Activated CD4-positive, alpha-beta T cell treated with anti-CD3 and anti-CD28 coated beads, Interleukin-2, Interleukin-4, amounts not matched to agents 100 ng/mL and 50 ng/mL, durations not matched to agents 16 hours and 8 hours (primary cell): Measurements from ENCODE around the gene CCNI.
"Not testable (repeated sequence)": the region's sequence is repeated elsewhere in the genome, so short reads cannot be mapped to it uniquely, and the experiment has no call there.

Source experiments
- DNase-seq: peaks from one replicate; pipeline ENCODE4 v3.0.0-alpha.2; 2020; ENCODE audit warnings: low spot score

The CCNI gene

DNA sequence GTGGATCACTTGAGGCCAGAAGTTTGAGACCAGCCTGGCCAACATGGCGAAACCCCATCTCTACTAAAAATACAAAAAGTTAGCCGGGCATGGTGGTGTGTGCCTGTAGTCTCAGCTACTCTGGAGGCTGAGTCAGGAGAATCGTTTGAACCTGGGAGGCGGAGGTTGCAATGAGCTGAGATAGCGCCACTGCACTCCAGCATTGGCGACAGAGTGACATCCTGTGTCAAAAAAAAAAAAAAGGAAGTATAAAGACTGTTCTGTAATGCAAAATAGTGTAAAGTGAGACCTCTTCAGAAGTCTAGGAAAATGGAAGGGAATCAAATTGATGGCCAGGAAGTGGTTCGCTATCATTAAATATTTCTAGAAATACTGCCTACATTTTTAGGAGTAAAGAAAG is 5.0 kb upstream of the CCNI start:
- DNase-seq: not testable (repeated sequence)

DNA sequence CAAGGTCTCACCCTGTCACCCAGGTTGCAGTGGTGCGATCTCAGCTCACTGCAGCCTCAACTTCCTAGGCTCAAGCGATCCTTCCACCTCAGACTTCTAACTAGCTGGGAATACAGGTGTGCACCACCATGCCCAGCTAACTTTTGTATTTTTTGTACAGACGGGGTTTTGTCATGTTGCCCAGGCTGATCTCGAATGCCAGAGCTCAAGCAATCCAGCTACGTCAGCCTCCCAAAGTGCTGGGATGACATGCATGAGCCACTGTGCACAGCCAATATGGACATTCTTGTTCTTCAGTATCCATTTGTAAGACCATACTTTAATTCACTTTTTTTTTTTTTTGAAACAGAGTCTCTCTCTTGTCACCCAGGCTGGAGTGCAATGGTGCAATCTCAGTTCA is 3.5 kb upstream of the CCNI start:
- DNase-seq: no peak

DNA sequence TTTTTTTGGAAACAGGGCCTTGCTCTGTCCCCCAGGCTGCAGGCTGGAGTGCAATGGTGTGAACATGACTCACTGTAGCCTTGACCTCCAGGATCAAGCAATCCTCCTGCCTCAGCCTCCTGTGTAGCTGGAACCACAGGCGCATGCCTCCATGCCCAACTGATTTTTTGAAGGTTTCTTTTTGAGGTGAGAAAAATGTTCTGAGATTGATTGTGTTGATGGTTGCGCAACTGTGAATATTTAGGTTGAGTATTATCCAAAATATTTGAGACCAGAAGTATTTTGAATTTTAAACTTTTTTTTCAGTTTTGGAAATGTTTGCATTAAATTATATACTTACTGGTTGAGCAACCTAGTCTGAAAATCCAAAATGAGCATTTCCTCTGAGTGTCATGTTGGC is 2.6 kb upstream of the CCNI start:
- no peak for DNase-seq

DNA sequence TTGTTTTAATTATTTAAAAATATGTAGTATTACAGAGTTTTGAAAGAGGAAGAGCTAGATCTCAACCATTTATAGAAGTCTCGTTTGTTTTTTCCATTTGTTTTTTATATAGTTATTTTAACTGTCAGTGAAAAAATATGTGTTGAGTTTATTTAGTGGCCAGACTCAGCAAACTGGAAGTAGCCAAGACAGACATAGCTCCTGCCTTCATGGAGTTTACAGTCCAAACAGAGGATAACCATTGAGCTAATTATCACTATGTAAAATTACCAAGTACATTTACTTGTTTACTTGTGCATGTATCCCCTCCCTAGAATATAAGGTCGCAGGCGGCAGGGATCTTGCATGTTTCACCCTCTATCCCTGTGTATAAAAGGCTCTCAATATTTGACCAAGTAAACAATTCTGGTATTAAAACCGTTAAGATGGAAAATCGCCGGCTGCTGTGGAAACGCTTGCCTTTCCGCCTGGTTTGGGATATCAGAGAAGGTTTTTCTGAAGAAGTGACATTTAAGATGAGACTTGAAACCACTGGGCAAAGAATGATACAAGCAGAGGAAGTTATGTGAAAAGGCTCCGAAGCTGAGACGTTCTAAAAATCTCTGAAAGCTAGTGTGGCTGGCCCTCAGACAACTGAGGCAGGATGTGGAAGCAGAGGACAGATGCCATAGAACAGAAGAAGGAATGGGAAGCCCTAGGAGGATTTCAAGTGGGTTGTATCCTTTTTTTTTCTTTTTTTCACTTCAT is 1.3 kb upstream of the CCNI start:
- DNase-seq: no peak

DNA sequence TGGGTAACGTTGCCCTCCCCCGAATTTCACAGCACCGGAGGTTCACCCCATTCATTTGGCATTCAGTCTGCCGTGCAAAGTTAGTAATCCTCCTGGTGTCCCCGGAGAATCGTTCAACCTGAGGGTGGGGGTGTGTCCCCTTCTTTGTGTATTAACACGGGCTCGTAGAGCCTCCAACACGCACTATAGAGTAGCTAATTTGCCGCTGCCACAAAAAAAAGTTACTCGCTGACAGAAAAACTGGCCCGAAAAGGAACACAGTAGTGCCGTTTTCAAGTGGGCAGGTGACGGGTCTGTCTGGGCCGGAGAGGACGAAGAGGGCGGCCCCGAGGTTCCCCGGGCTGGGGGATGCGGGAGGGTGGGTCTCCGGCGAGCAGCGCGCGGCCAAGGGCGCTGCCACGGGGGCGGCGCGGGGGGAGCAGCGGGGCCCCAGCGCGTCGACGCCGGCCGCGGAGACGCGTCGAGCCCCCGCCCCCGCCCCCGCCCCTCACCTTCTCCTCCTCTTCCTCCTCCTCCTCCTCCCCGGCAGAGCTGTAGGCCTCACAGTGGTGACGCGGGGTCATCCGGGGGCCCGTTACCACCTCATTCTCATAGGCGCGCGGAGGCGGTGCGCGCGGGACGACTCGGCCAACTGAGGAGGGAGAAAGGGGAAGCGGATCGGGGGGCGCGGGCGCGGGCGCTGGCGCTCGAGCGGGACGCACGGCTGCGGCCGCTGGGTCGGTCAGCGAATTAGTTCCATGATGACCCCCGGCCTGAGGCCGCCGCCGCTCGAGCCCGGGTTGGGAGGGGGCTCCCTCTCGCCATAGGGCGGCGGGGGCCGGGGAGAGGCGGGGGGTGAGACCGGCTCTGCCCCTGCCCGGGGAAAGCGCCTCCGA is 571 bp downstream of the CCNI start:
- peak; percentile 83 for DNase-seq

DNA sequence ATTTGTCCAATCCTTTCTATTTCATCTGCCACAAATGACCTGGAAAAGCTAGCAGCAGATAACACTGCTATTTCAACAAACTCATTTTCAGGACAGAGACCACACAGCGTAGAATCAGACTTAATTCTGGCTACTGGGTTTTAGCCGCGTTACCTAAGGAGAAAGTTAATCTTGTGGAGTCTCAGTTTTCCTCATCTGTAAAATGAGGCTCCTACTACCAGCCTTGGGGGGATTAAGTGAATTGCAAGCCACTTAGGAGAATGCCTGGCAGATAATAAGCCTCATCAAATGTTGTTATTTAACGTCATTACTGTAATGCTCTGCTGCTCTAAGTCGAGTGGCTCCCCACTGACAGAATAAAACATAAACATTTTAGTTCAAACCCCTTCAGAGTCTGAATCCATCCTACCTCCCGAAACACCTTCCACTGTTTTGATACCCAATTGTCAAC is 1.4 kb downstream of the CCNI start:
- no peak for DNase-seq

DNA sequence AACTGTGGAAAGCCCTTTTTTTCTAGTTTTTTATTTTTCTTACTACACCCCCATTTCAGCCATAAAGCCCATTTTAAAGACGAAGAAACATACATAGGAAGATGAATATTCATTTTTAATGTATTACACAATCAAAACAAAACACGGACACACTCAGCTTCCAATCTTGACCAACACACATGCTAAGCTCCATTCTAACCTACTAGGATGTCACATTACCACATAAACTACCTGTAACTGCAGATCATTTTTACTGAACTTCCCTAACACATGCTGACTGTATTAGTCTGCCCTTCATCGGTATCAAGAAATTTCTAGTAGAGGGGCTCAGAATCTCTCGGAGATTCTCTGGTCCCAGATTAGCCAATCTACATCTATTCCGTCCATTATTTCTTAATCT is 1.8 kb downstream of the CCNI start:
- no peak for DNase-seq

DNA sequence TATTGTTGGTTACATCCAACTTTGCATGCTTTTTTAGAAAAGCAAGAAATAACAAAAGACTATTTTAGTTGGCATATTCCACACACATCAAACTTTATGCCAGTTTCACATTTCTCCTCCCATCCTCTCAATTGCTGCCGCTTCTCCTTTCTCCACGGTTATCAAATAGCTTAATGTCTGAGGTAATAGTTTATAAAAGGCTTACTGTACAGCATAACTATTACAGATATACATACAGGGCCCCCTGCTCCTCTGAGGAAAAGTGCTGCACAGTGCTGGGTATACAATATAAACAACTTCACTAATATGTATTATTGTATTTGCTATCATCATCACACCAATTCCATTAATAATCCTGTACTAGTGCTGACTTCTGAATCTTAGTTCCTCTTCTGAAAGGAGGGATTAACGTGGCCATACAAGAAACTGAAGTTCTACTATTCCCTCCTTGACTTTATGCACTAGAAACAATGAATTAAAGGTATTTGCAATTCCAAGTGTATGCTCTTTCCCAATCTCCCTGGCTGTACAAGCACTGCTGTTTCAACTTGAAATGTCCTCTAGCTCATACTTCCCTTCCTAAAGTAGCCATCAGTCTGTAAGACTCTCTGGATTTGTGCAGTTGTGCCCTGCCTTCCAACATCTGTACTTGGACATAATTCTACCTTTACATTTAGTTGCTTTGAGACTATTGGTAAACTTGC is 2.5 kb downstream of the CCNI start:
- no peak for DNase-seq

DNA sequence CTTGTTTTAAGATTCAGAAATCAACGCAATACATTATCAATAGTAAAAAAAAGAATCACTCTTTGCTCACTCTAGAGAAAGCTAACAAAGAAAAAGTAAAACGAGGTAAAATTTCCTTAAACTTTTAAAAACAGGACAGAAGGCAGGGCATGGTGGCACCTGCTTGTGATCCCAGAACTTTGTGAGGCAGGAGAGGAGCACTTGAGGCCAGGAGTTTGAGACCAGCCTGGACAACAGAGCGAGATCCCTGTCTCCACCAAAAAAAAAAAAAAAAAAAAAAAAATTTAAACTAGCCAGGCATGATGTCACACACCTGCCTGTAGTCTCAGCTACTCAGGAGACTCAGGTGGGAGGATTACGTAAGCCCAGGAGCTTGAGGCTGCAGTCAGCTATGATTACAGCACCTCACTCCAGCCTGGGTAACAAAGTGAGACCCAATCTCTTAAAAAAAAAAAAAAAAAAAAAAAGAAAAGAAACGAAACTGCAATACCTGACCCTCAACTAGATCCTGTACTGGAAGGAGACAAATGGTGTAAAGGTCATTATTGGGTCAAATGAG is 3.5 kb downstream of the CCNI start:
- no peak for DNase-seq

DNA sequence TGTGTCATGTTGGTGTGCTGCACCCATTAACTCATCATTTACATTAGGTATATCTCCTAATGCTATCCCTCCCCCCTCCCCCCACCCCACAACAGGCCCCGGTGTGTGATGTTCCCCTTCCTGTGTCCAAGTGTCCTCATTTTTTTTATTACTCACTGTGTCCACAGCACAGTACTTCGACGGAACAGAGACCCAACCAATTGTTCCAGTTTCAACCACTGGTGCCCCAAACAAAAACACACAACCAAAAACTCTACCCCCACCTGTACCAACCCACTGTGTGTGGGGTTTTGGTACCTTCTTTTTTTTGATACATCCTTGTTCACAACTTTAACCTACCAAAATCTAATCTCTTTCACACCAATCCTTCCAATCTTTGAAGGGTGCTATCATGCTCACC is 6.3 kb downstream of the CCNI start:
- DNase-seq: not testable (repeated sequence)

DNA sequence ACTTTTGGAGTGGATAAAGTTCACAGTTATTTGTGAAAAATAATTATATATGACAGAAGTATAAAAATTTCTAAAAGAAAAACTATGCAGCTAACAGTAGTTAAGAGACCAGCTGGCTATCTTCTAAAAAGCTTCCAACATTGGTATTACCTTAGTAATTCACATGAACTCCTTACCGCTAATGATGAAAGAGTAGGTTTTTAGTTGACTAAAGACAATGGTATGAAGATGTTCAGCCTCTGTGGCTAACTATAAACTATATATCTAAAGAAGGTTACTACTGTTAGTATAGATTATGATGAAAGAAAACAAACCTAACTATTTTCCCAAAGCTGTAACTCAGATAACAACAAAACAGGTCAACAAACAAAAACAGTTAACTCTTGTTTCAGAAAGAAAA is 10.4 kb downstream of the CCNI start:
- DNase-seq: no peak

DNA sequence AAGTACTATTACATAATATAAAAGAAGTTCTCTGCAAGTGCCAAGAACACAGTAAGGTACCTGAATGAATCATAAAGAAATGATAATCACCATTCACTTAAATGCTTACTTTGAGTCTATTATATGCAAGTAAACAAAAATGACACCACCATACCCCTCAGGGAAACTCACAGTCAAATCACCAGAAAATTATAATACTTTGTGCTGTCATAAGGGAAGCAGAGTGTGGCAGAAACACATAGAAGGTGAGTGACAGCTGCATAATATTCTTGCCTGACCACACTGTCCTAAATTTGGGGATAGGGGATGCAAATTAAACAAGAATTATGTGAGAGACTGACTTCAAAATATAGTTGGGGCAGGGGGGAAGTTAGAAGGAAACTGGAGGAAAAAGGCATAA is 12.9 kb downstream of the CCNI start:
- no peak for DNase-seq

DNA sequence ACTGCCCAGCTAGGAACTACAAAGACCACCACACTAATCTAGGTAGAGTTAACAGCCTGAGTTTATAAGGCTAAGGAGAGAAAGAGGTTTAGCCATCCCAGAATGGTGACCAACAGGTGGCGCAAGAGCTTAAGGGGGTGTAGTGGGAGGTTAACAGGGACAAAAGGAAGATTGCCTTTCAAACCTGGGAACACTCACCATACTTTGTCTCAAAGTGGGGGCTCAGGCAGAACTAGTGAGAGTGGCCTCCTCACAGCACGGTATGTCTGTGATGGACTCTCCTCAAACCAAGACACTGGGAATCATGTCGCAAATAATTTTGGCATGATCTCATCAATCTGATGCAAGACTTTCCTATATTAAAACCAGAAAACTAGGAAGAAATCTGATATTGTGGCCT is 23.4 kb downstream of the CCNI start:
- peak; percentile 50 for DNase-seq

DNA sequence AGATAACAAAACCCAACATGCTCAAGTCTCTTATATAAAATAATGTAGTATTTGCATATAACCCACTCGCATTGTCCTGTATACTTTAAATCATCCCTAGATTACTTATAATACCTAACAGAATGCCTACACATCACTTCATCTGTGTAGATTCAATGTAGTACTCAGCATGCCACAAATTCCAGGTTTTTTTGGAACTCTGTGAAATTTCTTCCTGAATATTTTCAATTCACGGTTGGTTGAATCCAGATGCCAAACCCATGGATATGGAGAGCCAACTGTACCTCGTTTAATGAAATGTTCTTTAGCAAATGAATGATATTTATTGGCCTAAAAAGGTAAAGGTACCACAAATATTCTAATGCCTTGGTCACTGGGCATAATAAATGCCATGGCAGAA is 24.8 kb downstream of the CCNI start:
- DNase-seq: no peak

DNA sequence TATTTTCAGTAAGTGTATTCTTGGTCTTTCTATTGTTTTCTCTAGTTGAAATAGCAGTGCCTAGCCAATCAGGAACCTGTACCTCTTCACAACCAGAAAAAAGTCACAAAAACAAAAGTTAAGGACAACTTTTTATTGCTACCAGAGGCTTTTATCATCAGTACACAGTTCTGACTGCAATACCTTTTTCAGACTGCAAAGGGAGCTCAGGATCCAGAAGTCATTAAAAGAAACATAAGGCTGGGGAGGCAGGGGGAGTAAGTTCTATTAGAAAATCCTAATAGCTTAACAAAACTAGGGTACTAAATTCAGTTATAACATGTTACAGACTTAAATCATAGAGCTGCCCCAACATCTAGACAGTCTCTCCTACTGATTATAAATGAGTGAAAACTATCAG is 28.8 kb downstream of the CCNI start:
- DNase-seq: no peak

DNA sequence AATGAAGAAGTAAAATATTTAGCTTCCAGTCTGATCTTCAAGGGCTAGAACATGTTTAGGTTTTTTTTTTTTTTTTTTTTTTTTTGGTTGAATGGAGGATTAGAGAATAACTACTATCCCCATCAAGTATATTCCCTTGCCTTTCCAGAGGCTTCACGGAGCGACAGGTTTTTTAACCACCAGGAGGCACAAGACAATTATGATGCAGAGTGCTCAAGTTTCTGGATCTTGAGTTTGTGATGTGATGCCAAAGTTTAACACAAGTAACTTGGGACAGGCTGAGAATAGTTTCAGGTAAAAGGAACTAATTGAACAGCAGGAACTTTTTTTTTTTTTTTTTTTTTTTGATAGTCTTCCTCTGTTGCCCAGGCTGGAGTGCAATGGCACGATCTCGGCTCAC is 30.3 kb downstream of the CCNI start:
- DNase-seq: no peak

DNA sequence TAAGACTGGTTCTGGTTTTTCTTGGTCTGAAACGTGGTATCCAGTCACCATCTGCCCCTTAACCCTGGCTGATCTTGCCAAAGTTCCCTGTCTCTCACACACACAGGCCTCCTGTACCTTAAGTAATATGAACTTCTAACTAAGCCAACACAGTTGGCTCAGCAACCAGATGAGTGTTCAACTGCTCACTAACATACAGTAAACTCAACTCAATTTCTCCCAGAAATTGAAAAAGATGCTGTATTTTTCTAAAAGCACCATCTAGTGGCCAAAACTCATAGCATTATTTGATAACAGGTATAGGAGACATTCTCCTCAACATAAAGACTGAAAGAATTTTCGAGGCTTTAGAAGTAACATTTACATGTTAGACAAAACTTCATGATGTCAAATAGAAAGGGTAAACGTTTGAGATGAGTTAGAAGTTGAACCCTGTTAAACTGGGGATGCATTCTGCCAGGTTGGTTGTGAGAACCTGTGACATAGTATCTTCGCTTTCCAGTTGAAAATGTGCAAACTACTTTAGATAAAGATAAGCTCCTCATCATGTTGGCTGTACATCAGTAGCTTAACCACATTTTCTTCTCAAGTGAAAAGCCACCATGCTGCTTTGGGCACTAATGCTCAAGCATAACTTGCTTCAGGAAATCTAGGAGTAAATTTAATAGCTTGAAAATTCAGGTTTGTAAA is 31.2 kb downstream of the CCNI start:
- peak; percentile 46 for DNase-seq

DNA sequence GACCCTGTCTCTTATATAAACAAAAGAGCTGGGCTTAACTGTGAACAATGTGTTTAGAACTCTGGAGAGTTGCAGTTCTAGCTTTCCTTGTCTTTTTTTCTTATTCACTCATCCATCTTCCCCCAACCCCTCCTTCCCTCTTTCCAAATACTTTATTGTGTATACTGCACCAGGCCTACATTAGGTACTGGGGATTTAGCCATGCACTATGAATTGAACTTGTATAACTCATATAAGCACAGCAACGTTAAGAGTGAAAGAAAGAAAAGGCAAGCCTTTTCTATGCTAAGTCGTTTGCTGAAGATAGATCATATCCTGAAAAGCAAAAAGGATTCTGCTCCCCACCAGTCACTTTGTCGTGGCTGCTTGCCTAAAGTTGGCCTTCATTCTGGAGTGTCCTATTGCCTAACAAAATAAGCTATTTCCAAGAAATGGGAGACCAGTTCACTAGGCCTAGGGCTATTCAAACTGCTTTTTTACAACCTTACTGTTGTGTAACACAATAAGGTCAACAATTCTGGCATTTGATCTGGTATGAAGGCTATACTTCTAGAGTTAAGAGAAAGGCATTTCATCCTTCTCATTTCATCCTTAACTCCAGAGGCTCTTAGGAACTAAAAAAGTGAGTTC is 32.2 kb downstream of the CCNI start:
- DNase-seq: no peak

DNA sequence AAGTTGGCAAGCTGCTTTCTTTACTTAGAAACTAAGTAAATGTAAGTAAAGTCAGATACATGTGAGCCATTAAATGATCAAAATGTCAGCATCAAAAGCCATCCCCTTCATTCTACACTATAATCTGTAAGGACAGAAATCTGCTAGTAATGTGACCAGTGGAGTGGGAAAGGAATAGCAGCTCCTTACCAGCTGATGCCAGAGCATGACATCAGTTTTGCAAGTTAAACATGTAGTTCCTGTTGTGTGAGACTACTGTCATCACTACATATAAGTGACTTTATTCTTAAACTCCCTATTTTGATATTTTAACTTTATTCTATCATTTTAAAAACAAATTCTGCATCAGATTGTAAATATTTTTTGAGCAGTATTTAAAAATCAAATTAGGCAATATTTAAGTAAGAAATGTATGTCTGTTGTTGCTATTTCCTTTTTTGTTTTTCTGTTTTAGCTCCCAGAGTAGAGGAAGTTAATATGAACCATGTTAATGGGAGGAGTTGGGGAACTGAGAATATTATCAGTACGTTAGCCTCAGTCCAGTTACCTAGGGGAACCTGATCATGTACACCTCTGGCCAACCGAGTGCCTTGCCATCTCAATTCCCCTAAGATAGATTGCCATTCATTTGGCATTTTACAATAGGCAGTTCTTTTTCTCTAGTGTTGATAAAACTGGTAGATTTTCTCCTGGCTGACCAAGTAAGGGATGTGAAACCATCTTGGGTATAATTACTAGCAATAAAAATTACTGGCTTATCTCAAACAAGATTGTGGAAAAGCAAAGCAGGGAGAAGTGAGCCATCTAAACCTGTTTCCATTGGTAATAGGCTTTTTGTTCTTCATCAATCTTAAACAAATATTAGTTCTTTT is 34.7 kb downstream of the CCNI start:
- no peak for DNase-seq

DNA sequence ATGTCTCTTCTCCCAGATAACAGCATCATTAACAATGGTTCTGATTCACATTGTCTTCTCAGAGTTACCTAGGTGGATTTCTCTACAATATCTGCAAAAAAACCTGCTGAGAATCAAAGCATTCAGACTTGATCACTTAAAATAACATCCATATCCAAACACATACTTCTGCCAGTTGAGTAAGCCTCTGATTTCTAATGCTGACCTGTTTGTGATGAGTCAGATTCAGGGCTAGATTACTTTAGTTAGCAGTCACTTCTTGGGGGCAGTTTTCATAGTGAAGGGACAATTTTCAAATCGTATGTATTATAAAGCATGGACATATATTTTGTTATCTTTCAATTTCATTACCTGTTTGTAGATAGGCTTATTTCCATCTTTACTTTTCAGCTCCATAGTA is 35.5 kb downstream of the CCNI start:
- no peak for DNase-seq
